AML-193 (cell line): ENCODE results near the gene CMSS1.
"Not testable (repeated sequence)": the region's sequence is repeated elsewhere in the genome, so short reads cannot be mapped to it uniquely, and the experiment has no call there.

Source experiments
- DNase-seq, 2 experiments: peaks; one replicate each; lab custom pipeline; 2025; lab: John Stamatoyannopoulos, UW

Gene CMSS1

DNA sequence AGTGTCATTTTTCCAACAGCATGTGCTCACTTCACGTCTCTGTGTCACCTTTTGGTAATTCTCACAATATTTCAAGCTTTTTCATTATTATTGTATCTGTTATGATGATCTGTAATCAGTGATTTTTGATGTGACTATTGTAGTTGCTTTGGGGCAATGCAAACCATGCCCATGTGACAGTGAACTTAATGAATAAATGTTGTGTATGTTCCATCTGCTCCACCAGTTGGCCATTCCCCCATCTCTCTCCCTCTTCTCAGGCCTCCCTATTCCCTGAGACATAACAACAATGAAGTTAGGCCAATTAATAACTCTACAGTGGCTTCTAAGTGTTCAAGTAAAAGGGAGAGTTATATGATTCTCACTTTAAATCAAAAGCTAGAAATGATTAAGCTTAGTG, 410.6 kb downstream of the CMSS1 start:
- DNase-seq, result no peak

DNA sequence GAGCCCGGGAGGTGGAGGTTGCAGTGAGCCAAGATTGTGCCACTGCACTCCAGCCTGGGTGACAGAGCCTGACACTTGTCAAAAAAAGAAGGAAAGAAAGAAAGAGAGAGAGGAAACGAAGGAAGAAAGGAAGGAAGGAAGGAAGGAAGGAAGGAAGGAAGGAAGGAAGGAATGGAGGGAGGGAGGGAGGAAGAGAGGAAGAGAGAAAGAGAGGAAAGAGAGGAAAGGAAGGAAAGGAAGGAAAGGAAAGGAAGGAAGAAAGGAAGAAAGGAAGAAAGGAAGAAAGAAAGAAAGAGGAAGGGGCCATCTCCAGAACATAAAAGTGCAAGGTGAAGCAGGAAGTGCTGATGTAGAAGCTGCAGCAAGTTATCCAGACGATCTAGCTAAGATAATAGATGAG, 411.5 kb downstream of the CMSS1 start:
- not testable (repeated sequence) for DNase-seq

DNA sequence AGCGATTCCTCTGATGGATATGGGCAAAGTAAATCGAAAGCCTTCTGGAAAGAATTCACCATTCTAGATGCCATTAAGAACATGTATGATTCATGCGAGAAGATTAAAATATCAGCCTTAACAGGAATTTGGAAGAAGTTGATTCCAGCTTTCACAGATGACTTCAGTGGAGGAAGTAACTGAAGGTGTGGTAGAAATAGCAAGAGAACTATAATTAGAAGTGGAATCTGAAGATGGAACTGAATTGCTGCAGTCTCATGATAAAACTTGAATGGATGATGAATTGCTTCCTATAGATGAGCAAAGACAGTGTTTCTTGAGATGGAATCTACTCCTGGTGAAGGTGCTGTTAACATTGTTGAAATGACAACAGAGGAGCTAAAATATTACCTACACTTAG, 413.0 kb downstream of the CMSS1 start:
- DNase-seq, result no peak
